K562 (cell line): ENCODE measurements around the gene ARHGAP22. TPM values are rescaled to one million over a fixed set of nuclear protein-coding genes. Genes with fewer than 3 reads are reported as not detected.

Experiments
- CREM ChIP-seq: IDR thresholded peaks from 2 replicates; pipeline ENCODE4 v1.6.1; 2014; ENCODE audit warnings: antibody characterized with exemption, low read depth
- CTBP1 ChIP-seq: fragments of 450-650 bp; IDR thresholded peaks from 2 replicates; pipeline ENCODE4 v1.6.1; 2016; ENCODE audit warnings: borderline replicate concordance
- HDAC8 ChIP-seq: fragments of 450-650 bp; IDR thresholded peaks from 2 replicates; pipeline ENCODE4 v1.6.1; 2016; ENCODE audit warnings: mild to moderate bottlenecking, missing genetic modification characterization, moderate library complexity, missing compliant biosample characterization
- MTA3 ChIP-seq: fragments of 450-650 bp; formaldehyde crosslinking; IDR thresholded peaks from 2 replicates; pipeline ENCODE4 v1.6.1; 2017; ENCODE audit warnings: mild to moderate bottlenecking, borderline replicate concordance
- POLR3G ChIP-seq: IDR thresholded peaks from 2 replicates; pipeline ENCODE4 v1.6.1; 2011; ENCODE audit not compliant: insufficient read length, insufficient replicate concordance; ENCODE audit errors: extremely low read depth
- RHOXF2B ChIP-seq: fragments of 250-450 bp; sonication (Bioruptor Pico); conservative IDR thresholded peaks from 2 replicates; pipeline ENCODE4 v1.5.1; 2021
- SMAD3 ChIP-seq: fragments of 450-650 bp; formaldehyde crosslinking; conservative IDR thresholded peaks from 2 replicates; pipeline ENCODE4 v1.4.0; 2020; ENCODE audit warnings: mild to moderate bottlenecking
- TAL1 ChIP-seq: fragments of 450-650 bp; IDR thresholded peaks from 2 replicates; pipeline ENCODE4 v1.6.1; 2016; ENCODE audit warnings: mild to moderate bottlenecking
- TCF7 ChIP-seq: sonication (generic); IDR thresholded peaks from 2 replicates; pipeline ENCODE4 v1.6.1; 2016; ENCODE audit warnings: antibody characterized with exemption, borderline replicate concordance
- U2AF2 ChIP-seq: fragments of 200-400 bp; formaldehyde crosslinking; optimal IDR thresholded peaks from 2 replicates; pipeline ENCODE3; 2017; ENCODE audit warnings: low read depth, mild to moderate bottlenecking, low read length
- ZNF57 ChIP-seq: fragments of 450-650 bp; formaldehyde crosslinking; IDR thresholded peaks from 2 replicates; pipeline ENCODE4 v1.4.0; 2020; ENCODE audit warnings: mild to moderate bottlenecking, moderate library complexity
- polyA plus RNA-seq, 8 experiments: library from polyadenylated mRNA; depleted of rRNA in 4 of 8; stranded (reverse) in 5 of 8; unstranded in 3 of 8; fragments of >200 nt; fragmentation: Nextera tagmentation in 2 of 8; fragmentation: Illumina TruSeq in 1 of 8; extraction: Ambion mirVana in 2 of 8; extraction: Trizol in 1 of 8; gene quantifications; 2 replicates each; pipeline versions ENCODE4 v1.2.1 to v1.2.3, GENCODE V29; 2011 to 2014; ENCODE audit warnings: inconsistent platforms in 1 of 8, missing spikeins in 1 of 8
- total RNA-seq, 7 experiments: library from RNA; depleted of rRNA in 6 of 7; stranded (reverse); fragments of >200 nt in 6 of 7; fragmentation: Illumina TruSeq in 2 of 7; extraction: Trizol in 2 of 7; gene quantifications; 2 replicates each; pipeline versions ENCODE4 v1.2.1 to v1.2.3, GENCODE V29; 2011 to 2021; ENCODE audit warnings: low replicate concordance in 1 of 7
- TF ChIP-seq, protein P1 (sequence below): fragments of 250-450 bp; sonication (Bioruptor Pico); IDR thresholded peaks from 2 replicates; pipeline ENCODE4 v1.4.0; 2020
- TF ChIP-seq, protein P2 (sequence below): fragments of 250-450 bp; sonication (Bioruptor Pico); IDR thresholded peaks from 2 replicates; pipeline ENCODE4 v1.4.0; 2020; ENCODE audit warnings: mild to moderate bottlenecking, moderate library complexity
- TF ChIP-seq, protein P3 (sequence below): IDR thresholded peaks from 2 replicates; pipeline ENCODE4 v1.6.1; 2012; ENCODE audit warnings: low read depth, low read length, improper control_type of control experiment, borderline replicate concordance
- TF ChIP-seq, protein P4 (sequence below): fragments of 250-450 bp; sonication (Bioruptor Pico); IDR thresholded peaks from 2 replicates; pipeline ENCODE4 v1.9.0; 2021; ENCODE audit warnings: mild to moderate bottlenecking, inconsistent platforms
- TF ChIP-seq, protein P5 (sequence below), 2 experiments: fragments of 450-650 bp in 1 of 2; sonication (generic) in 1 of 2; formaldehyde crosslinking; conservative IDR thresholded peaks; 2 replicates each; pipeline versions ENCODE4 v1.4.0 to v1.8.1; 2020 to 2022; ENCODE audit warnings: mild to moderate bottlenecking in 1 of 2, missing genetic modification reagents in 1 of 2

The ARHGAP22 gene
- total and polyA plus RNA-seq, 9 of the 15 experiments (the other 6 are each of a cell fraction or from before 2014, with no cell fraction given), result 1.3 to 28.1 (median 12.7) TPM

DNA sequence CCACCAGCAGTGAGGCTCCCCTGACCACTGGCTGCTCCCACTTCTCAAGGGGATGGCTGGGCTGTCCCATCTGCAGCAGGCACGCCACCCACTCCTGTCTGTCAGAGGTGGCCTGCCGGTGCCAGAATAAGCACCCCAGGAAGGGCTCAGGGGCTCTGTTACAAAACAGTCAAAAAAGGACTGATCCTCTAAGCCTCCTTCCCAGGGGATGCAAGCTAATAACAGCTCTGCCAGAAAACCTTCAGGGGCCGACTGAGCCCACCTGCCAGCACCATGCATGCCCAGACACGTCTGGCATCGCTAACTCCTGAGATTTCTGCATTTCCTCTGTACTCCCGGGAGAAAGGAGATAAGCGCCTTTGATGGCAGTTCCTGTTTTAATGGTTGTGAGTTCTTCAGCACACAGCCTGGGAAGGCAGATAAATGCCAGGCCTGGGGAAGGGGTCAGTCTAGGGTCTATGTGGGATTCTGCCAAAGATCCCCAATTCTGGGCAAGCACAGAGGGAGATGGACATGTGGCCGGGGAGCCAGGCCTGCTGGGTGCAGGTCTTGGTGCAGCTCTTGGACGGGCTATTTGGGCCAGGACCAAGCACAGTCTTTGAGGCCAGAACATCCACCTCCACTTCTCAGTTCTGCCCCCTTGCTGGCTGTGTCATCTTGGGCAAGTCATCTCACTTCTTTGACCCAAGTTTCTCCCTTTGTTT lies 128.4 kb downstream of the ARHGAP22 start (continued):
- TF ChIP-seq CTBP1, result peak; percentile 46; the same call in 1 of the 2 replicates
- TF ChIP-seq RHOXF2B (CRISPR knock-in tag), result no peak
- TF ChIP-seq, protein P1, sequence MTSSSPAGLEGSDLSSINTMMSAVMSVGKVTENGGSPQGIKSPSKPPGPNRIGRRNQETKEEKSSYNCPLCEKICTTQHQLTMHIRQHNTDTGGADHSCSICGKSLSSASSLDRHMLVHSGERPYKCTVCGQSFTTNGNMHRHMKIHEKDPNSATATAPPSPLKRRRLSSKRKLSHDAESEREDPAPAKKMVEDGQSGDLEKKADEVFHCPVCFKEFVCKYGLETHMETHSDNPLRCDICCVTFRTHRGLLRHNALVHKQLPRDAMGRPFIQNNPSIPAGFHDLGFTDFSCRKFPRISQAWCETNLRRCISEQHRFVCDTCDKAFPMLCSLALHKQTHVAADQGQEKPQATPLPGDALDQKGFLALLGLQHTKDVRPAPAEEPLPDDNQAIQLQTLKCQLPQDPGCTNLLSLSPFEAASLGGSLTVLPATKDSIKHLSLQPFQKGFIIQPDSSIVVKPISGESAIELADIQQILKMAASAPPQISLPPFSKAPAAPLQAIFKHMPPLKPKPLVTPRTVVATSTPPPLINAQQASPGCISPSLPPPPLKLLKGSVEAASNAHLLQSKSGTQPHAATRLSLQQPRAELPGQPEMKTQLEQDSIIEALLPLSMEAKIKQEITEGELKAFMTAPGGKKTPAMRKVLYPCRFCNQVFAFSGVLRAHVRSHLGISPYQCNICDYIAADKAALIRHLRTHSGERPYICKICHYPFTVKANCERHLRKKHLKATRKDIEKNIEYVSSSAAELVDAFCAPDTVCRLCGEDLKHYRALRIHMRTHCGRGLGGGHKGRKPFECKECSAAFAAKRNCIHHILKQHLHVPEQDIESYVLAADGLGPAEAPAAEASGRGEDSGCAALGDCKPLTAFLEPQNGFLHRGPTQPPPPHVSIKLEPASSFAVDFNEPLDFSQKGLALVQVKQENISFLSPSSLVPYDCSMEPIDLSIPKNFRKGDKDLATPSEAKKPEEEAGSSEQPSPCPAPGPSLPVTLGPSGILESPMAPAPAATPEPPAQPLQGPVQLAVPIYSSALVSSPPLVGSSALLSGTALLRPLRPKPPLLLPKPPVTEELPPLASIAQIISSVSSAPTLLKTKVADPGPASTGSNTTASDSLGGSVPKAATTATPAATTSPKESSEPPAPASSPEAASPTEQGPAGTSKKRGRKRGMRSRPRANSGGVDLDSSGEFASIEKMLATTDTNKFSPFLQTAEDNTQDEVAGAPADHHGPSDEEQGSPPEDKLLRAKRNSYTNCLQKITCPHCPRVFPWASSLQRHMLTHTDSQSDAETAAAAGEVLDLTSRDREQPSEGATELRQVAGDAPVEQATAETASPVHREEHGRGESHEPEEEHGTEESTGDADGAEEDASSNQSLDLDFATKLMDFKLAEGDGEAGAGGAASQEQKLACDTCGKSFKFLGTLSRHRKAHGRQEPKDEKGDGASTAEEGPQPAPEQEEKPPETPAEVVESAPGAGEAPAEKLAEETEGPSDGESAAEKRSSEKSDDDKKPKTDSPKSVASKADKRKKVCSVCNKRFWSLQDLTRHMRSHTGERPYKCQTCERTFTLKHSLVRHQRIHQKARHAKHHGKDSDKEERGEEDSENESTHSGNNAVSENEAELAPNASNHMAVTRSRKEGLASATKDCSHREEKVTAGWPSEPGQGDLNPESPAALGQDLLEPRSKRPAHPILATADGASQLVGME, result no peak
- TF ChIP-seq, protein P2, sequence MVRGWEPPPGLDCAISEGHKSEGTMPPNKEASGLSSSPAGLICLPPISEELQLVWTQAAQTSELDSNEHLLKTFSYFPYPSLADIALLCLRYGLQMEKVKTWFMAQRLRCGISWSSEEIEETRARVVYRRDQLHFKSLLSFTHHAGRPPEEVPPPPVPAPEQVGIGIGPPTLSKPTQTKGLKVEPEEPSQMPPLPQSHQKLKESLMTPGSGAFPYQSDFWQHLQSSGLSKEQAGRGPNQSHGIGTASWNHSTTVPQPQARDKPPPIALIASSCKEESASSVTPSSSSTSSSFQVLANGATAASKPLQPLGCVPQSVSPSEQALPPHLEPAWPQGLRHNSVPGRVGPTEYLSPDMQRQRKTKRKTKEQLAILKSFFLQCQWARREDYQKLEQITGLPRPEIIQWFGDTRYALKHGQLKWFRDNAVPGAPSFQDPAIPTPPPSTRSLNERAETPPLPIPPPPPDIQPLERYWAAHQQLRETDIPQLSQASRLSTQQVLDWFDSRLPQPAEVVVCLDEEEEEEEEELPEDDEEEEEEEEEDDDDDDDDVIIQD (CRISPR knock-in tag), result no peak
- TF ChIP-seq TCF7, result no peak
- 0 out of 2 replicates have a peak, but pooled peaks have one; percentile 52 for TF ChIP-seq MTA3
- TF ChIP-seq, protein P3, sequence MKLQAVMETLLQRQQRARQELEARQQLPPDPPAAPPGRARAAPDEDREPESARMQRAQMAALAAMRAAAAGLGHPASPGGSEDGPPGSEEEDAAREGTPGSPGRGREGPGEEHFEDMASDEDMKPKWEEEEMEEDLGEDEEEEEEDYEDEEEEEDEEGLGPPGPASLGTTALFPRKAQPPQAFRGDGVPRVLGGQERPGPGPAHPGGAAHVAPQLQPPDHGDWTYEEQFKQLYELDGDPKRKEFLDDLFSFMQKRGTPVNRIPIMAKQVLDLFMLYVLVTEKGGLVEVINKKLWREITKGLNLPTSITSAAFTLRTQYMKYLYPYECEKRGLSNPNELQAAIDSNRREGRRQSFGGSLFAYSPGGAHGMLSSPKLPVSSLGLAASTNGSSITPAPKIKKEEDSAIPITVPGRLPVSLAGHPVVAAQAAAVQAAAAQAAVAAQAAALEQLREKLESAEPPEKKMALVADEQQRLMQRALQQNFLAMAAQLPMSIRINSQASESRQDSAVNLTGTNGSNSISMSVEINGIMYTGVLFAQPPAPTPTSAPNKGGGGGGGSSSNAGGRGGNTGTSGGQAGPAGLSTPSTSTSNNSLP, result no peak
- TF ChIP-seq, protein P4, sequence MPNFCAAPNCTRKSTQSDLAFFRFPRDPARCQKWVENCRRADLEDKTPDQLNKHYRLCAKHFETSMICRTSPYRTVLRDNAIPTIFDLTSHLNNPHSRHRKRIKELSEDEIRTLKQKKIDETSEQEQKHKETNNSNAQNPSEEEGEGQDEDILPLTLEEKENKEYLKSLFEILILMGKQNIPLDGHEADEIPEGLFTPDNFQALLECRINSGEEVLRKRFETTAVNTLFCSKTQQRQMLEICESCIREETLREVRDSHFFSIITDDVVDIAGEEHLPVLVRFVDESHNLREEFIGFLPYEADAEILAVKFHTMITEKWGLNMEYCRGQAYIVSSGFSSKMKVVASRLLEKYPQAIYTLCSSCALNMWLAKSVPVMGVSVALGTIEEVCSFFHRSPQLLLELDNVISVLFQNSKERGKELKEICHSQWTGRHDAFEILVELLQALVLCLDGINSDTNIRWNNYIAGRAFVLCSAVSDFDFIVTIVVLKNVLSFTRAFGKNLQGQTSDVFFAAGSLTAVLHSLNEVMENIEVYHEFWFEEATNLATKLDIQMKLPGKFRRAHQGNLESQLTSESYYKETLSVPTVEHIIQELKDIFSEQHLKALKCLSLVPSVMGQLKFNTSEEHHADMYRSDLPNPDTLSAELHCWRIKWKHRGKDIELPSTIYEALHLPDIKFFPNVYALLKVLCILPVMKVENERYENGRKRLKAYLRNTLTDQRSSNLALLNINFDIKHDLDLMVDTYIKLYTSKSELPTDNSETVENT (CRISPR knock-in tag), result no peak
- TF ChIP-seq, protein P5, sequence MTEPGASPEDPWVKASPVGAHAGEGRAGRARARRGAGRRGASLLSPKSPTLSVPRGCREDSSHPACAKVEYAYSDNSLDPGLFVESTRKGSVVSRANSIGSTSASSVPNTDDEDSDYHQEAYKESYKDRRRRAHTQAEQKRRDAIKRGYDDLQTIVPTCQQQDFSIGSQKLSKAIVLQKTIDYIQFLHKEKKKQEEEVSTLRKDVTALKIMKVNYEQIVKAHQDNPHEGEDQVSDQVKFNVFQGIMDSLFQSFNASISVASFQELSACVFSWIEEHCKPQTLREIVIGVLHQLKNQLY (CRISPR knock-in tag; conservative IDR thresholded peaks at IDR 0.05), result no peak
- no peak for TF ChIP-seq POLR3G
- peak; percentile 62 for TF ChIP-seq TAL1
- no peak for TF ChIP-seq SMAD3 (CRISPR knock-in tag)
- no peak for TF ChIP-seq ZNF57 (CRISPR knock-in tag)
- TF ChIP-seq U2AF2, result no peak
- no peak for TF ChIP-seq HDAC8 (tag)
- no peak for TF ChIP-seq CREM
